Skeletal muscle tissue (tissue), 4 donors: ENCODE data around the gene UQCRC2. TPM values are rescaled to one million over a fixed set of nuclear protein-coding genes. Genes with fewer than 3 reads are reported as not detected.

Experiments used
- H3K27ac ChIP-seq: one replicate; pipeline ENCODE4 v1.7.0; 2013; ENCODE audit warnings: mild to moderate bottlenecking, low read depth, low read length, inconsistent platforms
- H3K27me3 ChIP-seq, 3 donors: one replicate each; pipeline ENCODE4 v1.7.0; 2013; ENCODE audit warnings: low read length in 3 of 3; ENCODE audit not compliant: control insufficient read depth in 3 of 3, insufficient read depth in 3 of 3
- H3K36me3 ChIP-seq, 3 donors: one replicate each; pipeline ENCODE4 v1.7.0; 2013; ENCODE audit warnings: low read length in 3 of 3; ENCODE audit not compliant: control insufficient read depth in 3 of 3, insufficient read depth in 3 of 3
- H3K4me1 ChIP-seq, 3 donors: one replicate each; pipeline ENCODE4 v1.7.0; 2013; ENCODE audit warnings: low read length in 3 of 3, mild to moderate bottlenecking in 3 of 3; ENCODE audit not compliant: control insufficient read depth in 3 of 3, insufficient read depth in 3 of 3
- H3K4me3 ChIP-seq, 3 donors: one replicate each; pipeline ENCODE4 v1.7.0; 2013; ENCODE audit warnings: low read length in 3 of 3
- H3K9ac ChIP-seq, 3 donors: one replicate each; pipeline ENCODE4 v1.7.0; 2013; ENCODE audit warnings: low read length in 3 of 3, mild to moderate bottlenecking in 3 of 3, moderate library complexity in 2 of 3, low read depth in 1 of 3
- H3K9me3 ChIP-seq, 3 donors: one replicate each; pipeline ENCODE4 v1.7.0; 2013; ENCODE audit warnings: low read length in 3 of 3; ENCODE audit not compliant: control insufficient read depth in 3 of 3
- total RNA-seq: library from RNA; depleted of rRNA; stranded (reverse); fragments of >200 nt; gene quantifications from one replicate; pipeline ENCODE4 v1.2.3, GENCODE V29; 2014
- donor health status: Osteomylitis.

Gene UQCRC2
- total RNA-seq, 1 donor from 2014 or later: 449 TPM

GRCh38 chr16:22006636-22007035 is 53.5 kb downstream of the UQCRC2 start:
- Histone ChIP-seq H3K27ac (no peak overlapping the region), H3K4me3 (peak overlapping the region; percentile 76 to 84 (median 82)), H3K9ac (peak overlapping the region in 2 of 3 donors; percentile 86 to 90)

GRCh38 chr16:22007159-22007508 is 54.0 kb downstream of the UQCRC2 start:
- peak overlapping the region; percentile 85 for H3K27ac ChIP-seq
- H3K9ac ChIP-seq: peak overlapping the region; percentile 80 to 90 (median 86)
- H3K9me3 ChIP-seq: no peaks in the 10 kb centered on the region
- peak overlapping the region; percentile 76 to 84 (median 82) for H3K4me3 ChIP-seq
- no peaks in the 10 kb centered on the region for H3K36me3 ChIP-seq
- peaks cover 19 to 23% (median 20%) of the 10 kb centered on the region in 3 donors for H3K4me1 ChIP-seq
- H3K27me3 ChIP-seq: no peaks in the 10 kb centered on the region

More at GRCh38 chr16:22006636-22007035, 53.5 kb downstream of the UQCRC2 start:
- Histone ChIP-seq H3K27me3 (no peaks in the 10 kb centered on the region), H3K36me3 (no peaks in the 10 kb centered on the region), H3K9me3 (no peaks in the 10 kb centered on the region), H3K4me1 (peaks cover 19 to 23% (median 20%) of the 10 kb centered on the region in 3 donors)

- Histone ChIP-seq H3K4me1 (peaks cover 19 to 23% (median 20%) of the 10 kb centered on the region in 3 donors), H3K36me3 (no peaks in the 10 kb centered on the region), H3K27me3 (no peaks in the 10 kb centered on the region)
These were observed 54.5 kb downstream of the UQCRC2 start, which contains the start of gene MOSMO for GRCh38 chr16:22007509-22008214. Gene MOSMO, plus strand, starts transcription at chr16:22008111. Its CDS starts 191 bp downstream, at chr16:22008302.

DNA sequence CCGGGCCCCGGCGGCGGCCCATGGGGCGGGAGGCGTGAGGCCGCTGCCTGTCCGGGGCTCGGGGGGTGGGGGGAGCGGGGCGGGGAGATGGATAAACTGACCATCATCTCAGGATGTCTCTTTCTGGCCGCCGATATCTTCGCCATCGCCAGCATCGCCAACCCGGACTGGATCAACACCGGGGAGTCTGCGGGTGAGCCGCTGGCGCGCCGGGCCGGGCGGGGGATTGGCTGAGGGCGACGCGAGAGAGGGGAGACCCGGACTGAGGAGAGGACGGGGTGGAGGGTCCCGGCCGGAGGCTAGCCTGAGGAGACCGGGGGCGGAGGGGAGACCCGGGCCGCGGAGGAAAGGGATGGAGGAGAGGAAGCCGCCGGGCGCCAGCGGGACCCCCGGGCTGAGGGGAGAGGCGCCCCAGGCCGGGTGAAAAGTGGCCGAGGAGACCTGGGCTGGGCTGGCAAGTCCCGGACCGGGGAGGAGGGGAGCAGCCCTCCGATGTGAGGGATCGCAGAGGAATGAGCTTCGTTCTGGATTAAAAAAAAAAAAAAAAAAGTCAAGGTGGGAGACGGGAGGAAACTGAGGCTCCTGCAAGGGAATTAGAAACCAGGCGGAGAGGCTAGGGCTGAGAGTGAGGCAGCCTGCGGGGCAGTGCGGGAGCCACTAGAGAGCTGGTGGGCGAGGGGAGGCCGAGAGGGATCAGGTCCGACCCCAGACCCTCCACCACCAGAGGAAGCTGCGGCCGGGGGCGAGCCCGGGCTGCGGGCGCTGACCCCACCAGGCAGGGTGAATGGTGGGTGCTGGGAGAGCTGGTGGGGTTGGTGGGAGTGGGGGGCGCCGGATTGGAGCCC is 55.3 kb downstream of the UQCRC2 start:
- Histone ChIP-seq H3K27ac (peak overlapping the region; percentile 25), H3K27me3 (no peaks in the 10 kb centered on the region), H3K4me1 (peaks cover 19 to 23% (median 20%) of the 10 kb centered on the region in 3 donors), H3K9ac (peak overlapping the region; percentile 81 to 87 (median 85)), H3K36me3 (no peaks in the 10 kb centered on the region), H3K4me3 (peak overlapping the region; percentile 78 to 82 (median 82)), H3K9me3 (no peaks in the 10 kb centered on the region)

More at GRCh38 chr16:22007509-22008214, 54.5 kb downstream of the UQCRC2 start, which contains the start of gene MOSMO:
- H3K9ac ChIP-seq: peak within 1 kb of the TSS; percentile 81 to 90 (median 86)
- H3K4me3 ChIP-seq: peak within 1 kb of the TSS; percentile 78 to 84 (median 82)
- H3K27ac ChIP-seq: peak within 1 kb of the TSS; percentile 85
- H3K9me3 ChIP-seq: no peaks in the 10 kb centered on the region

GRCh38 chr16:22010902-22011301 is 57.7 kb downstream of the UQCRC2 start:
- Histone ChIP-seq H3K27ac (no peak overlapping the region), H3K9ac (no peak overlapping the region), H3K27me3 (no peaks in the 10 kb centered on the region), H3K9me3 (no peaks in the 10 kb centered on the region), H3K36me3 (no peaks in the 10 kb centered on the region), H3K4me3 (no peak overlapping the region), H3K4me1 (peaks cover 20 to 27% (median 23%) of the 10 kb centered on the region in 3 donors)

DNA sequence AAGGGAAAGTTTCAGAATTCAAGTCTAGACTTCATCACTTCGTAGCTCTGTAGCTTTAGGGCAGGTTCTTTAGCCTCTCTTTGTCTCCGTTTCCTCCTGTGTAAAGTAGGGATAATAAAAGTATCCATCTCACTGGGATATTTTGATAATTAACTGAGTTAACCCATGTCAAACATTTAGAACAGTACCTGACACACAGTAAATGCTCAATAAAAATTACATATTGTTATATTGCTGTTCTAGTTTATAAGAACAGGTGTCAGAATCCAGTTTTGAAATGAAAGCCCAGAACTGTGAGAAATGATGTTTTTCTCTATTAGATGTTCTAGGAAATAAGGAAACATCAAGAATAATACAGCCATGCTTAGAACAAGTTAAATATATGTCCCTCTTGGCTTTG is 59.1 kb downstream of the UQCRC2 start:
- Histone ChIP-seq H3K9me3 (no peaks in the 10 kb centered on the region), H3K36me3 (no peaks in the 10 kb centered on the region), H3K4me1 (peaks cover 14 to 20% (median 19%) of the 10 kb centered on the region in 3 donors)

GRCh38 chr16:22013486-22013885 is 60.3 kb downstream of the UQCRC2 start:
- H3K27me3 ChIP-seq: no peaks in the 10 kb centered on the region
- H3K9ac ChIP-seq: no peak overlapping the region
- H3K27ac ChIP-seq: no peak overlapping the region
- no peaks in the 10 kb centered on the region for H3K36me3 ChIP-seq
- peaks cover 18 to 22% (median 19%) of the 10 kb centered on the region in 3 donors for H3K4me1 ChIP-seq
- no peaks in the 10 kb centered on the region for H3K9me3 ChIP-seq
- H3K4me3 ChIP-seq: no peak overlapping the region

More for the DNA sequence above, 59.1 kb downstream of the UQCRC2 start:
- Histone ChIP-seq H3K4me3 (no peak overlapping the region), H3K9ac (no peak overlapping the region), H3K27me3 (no peaks in the 10 kb centered on the region), H3K27ac (no peak overlapping the region)

DNA sequence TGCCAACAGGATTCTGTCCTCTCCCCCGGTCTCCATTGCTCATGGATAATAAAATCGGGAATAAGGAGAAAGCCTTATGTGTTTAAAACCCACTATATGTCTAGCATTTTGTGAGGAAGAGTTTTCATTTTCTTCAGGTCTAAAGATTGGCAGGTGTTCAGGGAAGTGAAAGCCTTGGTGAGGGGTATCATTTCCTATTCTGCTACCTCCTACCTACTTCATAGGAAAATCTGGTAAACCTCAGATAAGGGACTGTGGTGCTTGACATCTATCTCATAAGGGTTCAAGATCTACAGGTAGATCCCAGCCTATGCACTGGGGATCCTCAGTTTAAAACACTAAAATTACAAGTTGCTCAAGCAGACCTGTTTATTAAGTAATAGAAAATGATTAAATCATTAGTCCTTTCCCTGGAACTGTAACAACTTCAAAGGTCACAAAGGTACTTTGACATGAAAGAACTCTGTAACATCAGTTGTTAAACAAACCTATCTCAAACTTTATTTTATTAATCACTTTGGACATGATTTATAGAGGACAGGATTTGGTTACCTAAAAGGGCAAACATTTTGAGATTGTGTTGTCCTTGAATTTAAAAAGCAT is 61.2 kb downstream of the UQCRC2 start:
- no peaks in the 10 kb centered on the region for H3K36me3 ChIP-seq
- H3K27ac ChIP-seq: no peak overlapping the region
- H3K9me3 ChIP-seq: no peaks in the 10 kb centered on the region
- H3K27me3 ChIP-seq: no peaks in the 10 kb centered on the region
- peaks cover 12 to 14% (median 12%) of the 10 kb centered on the region in 3 donors for H3K4me1 ChIP-seq
- H3K9ac ChIP-seq: no peak overlapping the region
- no peak overlapping the region for H3K4me3 ChIP-seq

DNA sequence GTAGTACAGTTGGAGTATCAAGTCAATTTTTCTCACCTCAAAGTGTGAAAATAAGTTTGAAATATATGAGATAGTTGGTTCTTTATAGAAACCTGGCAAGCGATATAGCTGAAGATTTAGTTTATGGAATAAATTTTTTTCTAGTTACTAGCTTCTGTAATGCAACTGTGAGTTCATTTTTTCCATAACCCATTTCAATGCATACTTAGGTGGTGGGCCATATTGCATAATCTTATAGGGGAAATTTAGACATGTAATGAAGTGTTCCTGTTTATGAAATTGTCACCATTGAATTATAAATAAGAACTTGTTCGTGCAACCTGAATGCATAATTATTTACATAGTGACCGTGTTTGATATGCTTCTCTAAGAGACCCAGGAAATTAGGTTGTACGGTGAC is 63.8 kb downstream of the UQCRC2 start:
- Histone ChIP-seq H3K27me3 (no peaks in the 10 kb centered on the region), H3K9me3 (no peaks in the 10 kb centered on the region), H3K9ac (no peak overlapping the region), H3K4me3 (no peak overlapping the region), H3K36me3 (no peaks in the 10 kb centered on the region), H3K27ac (no peak overlapping the region), H3K4me1 (peaks cover 8 to 13% (median 12%) of the 10 kb centered on the region in 3 donors)
